ENCODE data around the gene CHEK2.
"Not testable (repeated sequence)": the region's sequence is repeated elsewhere in the genome, so short reads cannot be mapped to it uniquely, and the experiment has no call there.

The CHEK2 gene

GRCh38 chr22:28742562-28742962 is 942 bp upstream of the CHEK2 start:
- no peak for DNase-seq (ENCODE audit: extremely low read depth in 1 of 2, low read depth in 1 of 2)

GRCh38 chr22:28741200-28741784 is 328 bp downstream of the CHEK2 start:
- DNase-seq (ENCODE audit: extremely low read depth in 1 of 2, low read depth in 1 of 2), result no peak

- not testable (repeated sequence) for DNase-seq (ENCODE audit: extremely low read depth in 1 of 2, low read depth in 1 of 2)
Measured at GRCh38 chr22:28738876-28739275, 2.7 kb downstream of the CHEK2 start.

- DNase-seq (ENCODE audit: extremely low read depth in 1 of 2, low read depth in 1 of 2), result no peak
Measured at GRCh38 chr22:28737701-28738100, 3.9 kb downstream of the CHEK2 start.

- DNase-seq (ENCODE audit: extremely low read depth in 1 of 2, low read depth in 1 of 2), result no peak
Measured at GRCh38 chr22:28736301-28737155, 5.1 kb downstream of the CHEK2 start.

- DNase-seq (ENCODE audit: extremely low read depth in 1 of 2, low read depth in 1 of 2), result no peak
Measured at GRCh38 chr22:28734393-28734792, 7.2 kb downstream of the CHEK2 start.

- DNase-seq (ENCODE audit: extremely low read depth in 1 of 2, low read depth in 1 of 2), result no peak
Measured at GRCh38 chr22:28730179-28730578, 11.4 kb downstream of the CHEK2 start.

GRCh38 chr22:28728621-28729313 is 12.9 kb downstream of the CHEK2 start:
- DNase-seq (ENCODE audit: extremely low read depth in 1 of 2, low read depth in 1 of 2), result no peak

GRCh38 chr22:28728002-28728401 is 13.6 kb downstream of the CHEK2 start:
- no peak for DNase-seq (ENCODE audit: extremely low read depth in 1 of 2, low read depth in 1 of 2)

GRCh38 chr22:28718044-28718443 is 23.6 kb downstream of the CHEK2 start:
- DNase-seq (ENCODE audit: extremely low read depth in 1 of 2, low read depth in 1 of 2), result no peak

- no peak for DNase-seq (ENCODE audit: extremely low read depth in 1 of 2, low read depth in 1 of 2)
Measured at GRCh38 chr22:28716686-28717085, 24.9 kb downstream of the CHEK2 start.

- no peak for DNase-seq (ENCODE audit: extremely low read depth in 1 of 2, low read depth in 1 of 2)
Measured at GRCh38 chr22:28715611-28716010, 26.0 kb downstream of the CHEK2 start.

GRCh38 chr22:28714043-28714628 is 27.5 kb downstream of the CHEK2 start:
- DNase-seq (ENCODE audit: extremely low read depth in 1 of 2, low read depth in 1 of 2), result no peak

GRCh38 chr22:28711820-28712777 is 29.5 kb downstream of the CHEK2 start:
- no peak for DNase-seq (ENCODE audit: extremely low read depth in 1 of 2, low read depth in 1 of 2)

- no peak for DNase-seq (ENCODE audit: extremely low read depth in 1 of 2, low read depth in 1 of 2)
Measured at GRCh38 chr22:28711341-28711740, 30.3 kb downstream of the CHEK2 start.

- DNase-seq (ENCODE audit: extremely low read depth in 1 of 2, low read depth in 1 of 2), result no peak
Measured at GRCh38 chr22:28710576-28711191, 30.9 kb downstream of the CHEK2 start.

GRCh38 chr22:28710107-28710506 is 31.5 kb downstream of the CHEK2 start:
- DNase-seq (ENCODE audit: extremely low read depth in 1 of 2, low read depth in 1 of 2), result no peak

- no peak for DNase-seq (ENCODE audit: extremely low read depth in 1 of 2, low read depth in 1 of 2)
Measured at GRCh38 chr22:28706845-28707244, 34.8 kb downstream of the CHEK2 start.

- no peak for DNase-seq (ENCODE audit: extremely low read depth in 1 of 2, low read depth in 1 of 2)
Measured at GRCh38 chr22:28703436-28703835, 38.2 kb downstream of the CHEK2 start.

- DNase-seq (ENCODE audit: extremely low read depth in 1 of 2, low read depth in 1 of 2), result no peak
Measured at GRCh38 chr22:28702891-28703290, 38.7 kb downstream of the CHEK2 start.
